Activated T-helper 1 cell treated with anti-CD3 and anti-CD28 coated beads, Interleukin-2, amount 50 U/mL, for 16 hours (primary cell): ENCODE data around the gene ACP7.
A peak's percentile ranks its signal among the peaks of the same experiment; 100 is the strongest.
"Not testable (repeated sequence)": the region's sequence is repeated elsewhere in the genome, so short reads cannot be mapped to it uniquely, and the experiment has no call there.

Experiments
- DNase-seq, 2 donors: peaks; one replicate each; pipeline ENCODE4 v3.0.0-alpha.2; 2020; ENCODE audit warnings: low read depth in 1 of 2, low spot score in 1 of 2

The ACP7 gene

GRCh38 chr19:39083983-39084731, at the start of gene ACP7:
TSS of gene ACP7 (plus strand) at chr19:39084368. CDS start at chr19:39085270, 902 bp downstream.
- peak in 1 of 2 donors; percentile 6 for DNase-seq

GRCh38 chr19:39036581-39036980, 47.6 kb upstream of the ACP7 start:
- DNase-seq = no peak

- DNase-seq = no peak
Measured at GRCh38 chr19:39037194-39037593, 47.0 kb upstream of the ACP7 start.

- DNase-seq = no peak
Measured at GRCh38 chr19:39038098-39038497, 46.1 kb upstream of the ACP7 start.

- no peak for DNase-seq
Measured at GRCh38 chr19:39045506-39045905, 38.7 kb upstream of the ACP7 start.

GRCh38 chr19:39046037-39046821, 37.9 kb upstream of the ACP7 start:
- DNase-seq = no peak

GRCh38 chr19:39047073-39047472, 37.1 kb upstream of the ACP7 start:
- DNase-seq = no peak

- DNase-seq = peak; percentile 52 to 58
Measured at GRCh38 chr19:39052243-39052746, 31.9 kb upstream of the ACP7 start.

- DNase-seq = no peak
Measured at GRCh38 chr19:39052846-39053245, 31.3 kb upstream of the ACP7 start.

- DNase-seq = no peak
Measured at GRCh38 chr19:39053276-39054090, 30.7 kb upstream of the ACP7 start.

- no peak for DNase-seq
Measured at GRCh38 chr19:39054091-39054470, 30.1 kb upstream of the ACP7 start.

GRCh38 chr19:39057615-39058014, 26.6 kb upstream of the ACP7 start:
- no peak for DNase-seq

- DNase-seq = no peak
Measured at GRCh38 chr19:39059302-39059701, 24.9 kb upstream of the ACP7 start.

- DNase-seq = no peak
Measured at GRCh38 chr19:39060171-39060570, 24.0 kb upstream of the ACP7 start.

GRCh38 chr19:39064405-39064804, 19.8 kb upstream of the ACP7 start:
- no peak for DNase-seq

GRCh38 chr19:39065928-39066327, 18.2 kb upstream of the ACP7 start:
- no peak for DNase-seq

- no peak for DNase-seq
Measured at GRCh38 chr19:39067104-39067503, 17.1 kb upstream of the ACP7 start.

GRCh38 chr19:39068259-39068658, 15.9 kb upstream of the ACP7 start:
- DNase-seq = not testable (repeated sequence)

GRCh38 chr19:39070888-39071287, 13.3 kb upstream of the ACP7 start:
- no peak for DNase-seq

GRCh38 chr19:39074205-39074692, 9.9 kb upstream of the ACP7 start:
- DNase-seq = no peak

- DNase-seq = no peak
Measured at GRCh38 chr19:39074942-39075341, 9.2 kb upstream of the ACP7 start.
